MV-4-11 (cell line): ENCODE results near the gene FMO4.
"Not testable (repeated sequence)": the region's sequence is repeated elsewhere in the genome, so short reads cannot be mapped to it uniquely, and the experiment has no call there.

Experiments
- DNase-seq: peaks from one replicate; lab custom pipeline; 2025; lab: John Stamatoyannopoulos, UW

Gene FMO4, protein sequence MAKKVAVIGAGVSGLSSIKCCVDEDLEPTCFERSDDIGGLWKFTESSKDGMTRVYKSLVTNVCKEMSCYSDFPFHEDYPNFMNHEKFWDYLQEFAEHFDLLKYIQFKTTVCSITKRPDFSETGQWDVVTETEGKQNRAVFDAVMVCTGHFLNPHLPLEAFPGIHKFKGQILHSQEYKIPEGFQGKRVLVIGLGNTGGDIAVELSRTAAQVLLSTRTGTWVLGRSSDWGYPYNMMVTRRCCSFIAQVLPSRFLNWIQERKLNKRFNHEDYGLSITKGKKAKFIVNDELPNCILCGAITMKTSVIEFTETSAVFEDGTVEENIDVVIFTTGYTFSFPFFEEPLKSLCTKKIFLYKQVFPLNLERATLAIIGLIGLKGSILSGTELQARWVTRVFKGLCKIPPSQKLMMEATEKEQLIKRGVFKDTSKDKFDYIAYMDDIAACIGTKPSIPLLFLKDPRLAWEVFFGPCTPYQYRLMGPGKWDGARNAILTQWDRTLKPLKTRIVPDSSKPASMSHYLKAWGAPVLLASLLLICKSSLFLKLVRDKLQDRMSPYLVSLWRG

DNA sequence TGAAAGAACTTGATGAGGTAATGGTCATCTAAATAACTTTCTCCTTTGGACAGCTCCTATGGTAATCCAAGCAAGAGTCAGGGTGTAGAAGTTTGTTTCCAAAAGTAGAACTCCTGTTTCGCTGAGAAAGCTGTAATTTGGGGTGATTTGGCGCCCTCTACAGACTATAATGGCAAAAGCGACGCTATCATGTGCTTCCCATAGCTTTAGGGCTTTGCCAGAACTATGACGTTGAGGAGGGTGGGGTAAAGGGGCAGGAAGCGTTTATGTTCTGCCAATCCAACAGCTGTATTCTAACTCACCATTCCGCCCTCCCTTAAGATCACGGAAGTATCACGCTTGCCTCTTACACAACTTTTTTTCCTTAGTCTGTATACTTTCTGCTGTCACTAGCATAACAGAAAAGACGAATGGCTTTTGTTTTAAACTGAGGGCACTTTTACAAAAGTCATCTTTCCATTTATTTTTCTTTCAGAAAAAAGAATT is at the start of gene FMO4:
Gene FMO4, plus strand, starts transcription at position 349 of the 486 bp plus-strand sequence. CDS start 5,643 bp downstream, outside the sequence.
- DNase-seq: peak; percentile 99

DNA sequence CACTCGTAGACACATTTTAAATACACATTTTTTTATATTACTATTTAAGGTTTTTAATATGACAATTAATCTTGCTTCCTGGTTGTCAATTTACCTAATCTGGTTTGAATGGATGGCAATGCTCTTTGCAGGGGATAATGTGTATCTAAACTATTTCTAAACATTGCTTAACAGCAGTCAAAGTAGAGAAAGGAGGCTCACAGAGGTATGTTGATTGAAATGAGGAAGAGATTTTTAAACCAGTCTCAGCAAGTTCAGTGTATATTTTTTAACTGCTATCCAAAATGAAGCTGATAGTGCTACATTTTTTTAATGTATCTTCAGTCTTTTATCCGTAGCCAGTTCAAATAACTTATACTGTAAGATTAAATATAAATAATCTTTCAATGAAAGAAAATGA is 48.3 kb upstream of the FMO4 start:
- peak; percentile 14 for DNase-seq

DNA sequence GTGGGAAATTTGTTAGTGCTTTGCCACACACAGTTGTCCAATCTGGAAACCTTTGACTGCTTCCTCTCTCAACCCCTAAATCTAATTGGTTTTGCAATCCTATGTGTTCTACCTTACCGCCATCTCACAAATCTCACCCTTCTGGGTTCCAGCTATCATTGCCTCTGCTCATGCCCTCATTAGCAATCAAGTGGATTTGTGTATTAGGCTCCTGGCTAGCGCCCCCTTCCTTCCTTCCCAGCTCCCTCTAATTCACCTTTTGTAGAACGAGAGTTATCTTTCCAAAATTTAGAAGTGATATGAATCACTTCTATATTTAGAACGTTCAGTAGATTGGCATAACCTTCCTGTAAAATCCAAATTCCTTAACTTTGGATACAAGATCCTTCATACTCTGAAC is 47.1 kb upstream of the FMO4 start:
- DNase-seq: peak; percentile 6

DNA sequence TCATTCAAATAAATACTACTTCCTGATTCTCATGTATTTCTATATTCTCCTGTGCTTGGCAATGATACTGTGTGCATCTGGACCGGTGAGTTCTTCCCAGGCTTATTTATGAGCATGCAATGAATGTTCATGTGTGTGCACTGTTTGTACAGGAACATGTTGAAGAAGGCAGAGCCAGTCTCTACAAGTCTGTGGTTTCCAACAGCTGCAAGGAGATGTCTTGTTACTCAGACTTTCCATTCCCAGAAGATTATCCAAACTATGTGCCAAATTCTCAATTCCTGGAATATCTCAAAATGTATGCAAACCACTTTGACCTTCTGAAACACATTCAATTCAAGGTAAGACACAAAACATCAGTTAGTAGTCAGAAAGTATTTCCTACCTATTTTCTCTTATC is 46.6 kb upstream of the FMO4 start:
- no peak for DNase-seq

DNA sequence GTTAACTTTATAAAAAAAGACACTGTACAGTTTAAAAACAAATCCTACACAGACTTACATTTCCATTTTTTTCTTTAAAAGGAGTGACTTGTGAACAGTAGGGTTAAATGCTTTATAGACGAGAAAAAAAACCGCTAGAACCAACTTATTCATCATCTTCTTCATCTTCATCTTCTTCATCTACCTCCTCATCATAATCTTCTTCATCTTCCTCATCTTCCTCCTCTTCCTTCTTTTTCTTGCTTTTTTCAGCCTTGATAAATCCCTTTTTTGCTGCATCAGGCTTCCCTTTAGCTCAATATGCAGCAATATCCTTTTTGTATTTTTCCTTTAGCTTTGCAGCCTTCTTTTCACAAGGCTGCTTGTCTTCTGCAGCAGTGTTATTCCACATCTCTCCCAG is 43.2 kb upstream of the FMO4 start:
- no peak for DNase-seq

DNA sequence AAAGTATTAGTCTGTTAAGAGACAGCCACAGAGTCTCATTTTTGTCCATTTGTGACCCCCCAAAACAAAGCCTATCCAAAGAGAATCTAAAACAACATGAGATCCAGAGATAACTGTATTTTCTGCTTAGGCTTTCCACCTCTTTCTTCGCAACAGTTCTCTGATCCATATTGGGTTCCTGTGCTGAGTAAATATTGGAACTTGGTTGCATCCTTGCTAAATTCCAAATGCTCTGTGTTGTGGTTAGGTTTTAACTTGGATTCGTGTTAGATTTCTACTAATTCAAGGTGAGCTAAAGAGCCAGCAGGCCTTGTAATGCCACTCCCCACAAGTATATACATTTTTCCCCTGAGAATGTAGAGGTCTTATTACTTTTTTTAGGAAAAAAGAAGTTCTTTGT is 36.4 kb upstream of the FMO4 start:
- DNase-seq: no peak

DNA sequence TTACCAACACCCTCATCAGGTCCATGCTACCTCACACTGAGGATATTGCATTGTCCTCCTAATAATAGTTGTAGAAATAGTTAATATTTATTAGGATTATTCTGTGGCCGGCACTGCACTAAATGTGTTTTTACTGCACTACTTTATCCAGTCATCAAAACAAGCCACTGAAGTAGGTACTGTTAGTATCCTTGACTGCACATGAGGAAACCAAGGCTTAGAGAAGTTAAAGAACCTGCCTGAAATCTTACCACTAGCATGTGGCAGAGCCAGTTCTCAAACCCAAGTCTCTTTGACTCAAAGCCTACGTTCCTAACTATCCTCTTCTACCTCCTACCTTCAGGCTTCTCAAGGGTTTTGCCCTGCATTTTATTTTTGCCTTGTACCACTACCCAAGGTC is 34.7 kb upstream of the FMO4 start:
- no peak for DNase-seq

DNA sequence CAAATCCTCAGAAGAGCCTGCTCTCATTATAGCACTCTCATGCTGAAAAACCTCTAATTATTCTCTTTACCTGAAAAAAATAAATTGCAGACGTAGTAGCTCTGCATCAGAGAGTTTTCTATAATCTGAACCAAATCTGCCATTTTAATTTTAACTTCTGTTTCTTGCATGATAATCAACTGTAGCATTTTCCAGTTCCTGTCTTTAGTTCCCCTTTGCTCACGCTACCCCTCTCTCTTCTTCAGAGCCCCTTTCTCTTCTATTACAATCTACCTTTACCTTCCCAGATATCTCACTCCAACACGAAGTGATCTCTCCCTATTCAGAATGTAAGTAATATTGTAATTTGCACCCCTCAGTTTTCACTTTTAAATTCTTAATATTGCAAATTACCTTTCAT is 34.3 kb upstream of the FMO4 start:
- peak; percentile 38 for DNase-seq

DNA sequence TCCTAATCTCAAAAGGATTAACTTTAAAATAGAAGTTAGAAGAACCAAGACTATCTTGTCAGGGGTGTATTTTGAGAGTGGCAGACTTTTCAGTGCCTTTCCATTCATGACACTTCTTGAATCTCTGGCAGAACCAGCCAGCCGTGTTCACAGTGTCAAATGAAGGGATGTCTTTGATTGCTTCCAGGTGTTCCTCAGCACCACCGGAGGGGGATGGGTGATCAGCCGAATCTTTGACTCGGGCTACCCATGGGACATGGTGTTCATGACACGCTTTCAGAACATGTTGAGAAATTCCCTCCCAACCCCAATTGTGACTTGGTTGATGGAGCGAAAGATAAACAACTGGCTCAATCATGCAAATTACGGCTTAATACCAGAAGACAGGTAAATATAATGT is 33.4 kb upstream of the FMO4 start:
- DNase-seq: no peak

DNA sequence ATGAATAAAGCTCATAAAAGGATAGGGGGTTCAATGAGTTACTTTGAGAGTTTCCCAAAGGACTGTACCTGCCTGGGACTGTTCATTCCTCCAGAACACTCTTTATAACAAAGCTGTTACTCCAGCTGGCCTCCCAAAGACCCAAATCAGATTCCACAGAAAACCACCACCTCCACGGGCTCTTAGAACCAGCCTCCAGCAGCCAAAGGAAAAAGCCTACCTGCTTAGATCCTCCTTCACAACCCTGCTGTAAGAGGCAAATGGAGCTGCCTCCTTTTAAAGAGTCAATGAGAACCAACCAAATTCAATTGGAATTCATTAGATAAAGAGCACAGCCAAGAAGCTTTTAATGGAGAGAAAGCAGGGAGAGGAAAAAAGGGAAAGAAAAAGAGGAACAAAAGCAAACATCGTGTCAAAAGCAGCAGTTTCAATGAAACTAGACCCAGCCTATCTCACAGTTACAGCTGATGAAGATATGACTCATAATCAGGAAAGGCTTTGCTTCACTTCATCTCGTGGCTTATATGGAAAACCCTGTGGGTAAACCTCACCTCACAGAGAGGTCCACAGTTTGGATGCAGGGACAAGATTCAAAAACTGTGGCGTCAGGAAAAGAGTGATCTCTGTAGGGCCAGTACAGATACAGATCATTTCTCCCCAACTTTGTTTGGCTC is 27.8 kb upstream of the FMO4 start:
- peak; percentile 90 for DNase-seq

DNA sequence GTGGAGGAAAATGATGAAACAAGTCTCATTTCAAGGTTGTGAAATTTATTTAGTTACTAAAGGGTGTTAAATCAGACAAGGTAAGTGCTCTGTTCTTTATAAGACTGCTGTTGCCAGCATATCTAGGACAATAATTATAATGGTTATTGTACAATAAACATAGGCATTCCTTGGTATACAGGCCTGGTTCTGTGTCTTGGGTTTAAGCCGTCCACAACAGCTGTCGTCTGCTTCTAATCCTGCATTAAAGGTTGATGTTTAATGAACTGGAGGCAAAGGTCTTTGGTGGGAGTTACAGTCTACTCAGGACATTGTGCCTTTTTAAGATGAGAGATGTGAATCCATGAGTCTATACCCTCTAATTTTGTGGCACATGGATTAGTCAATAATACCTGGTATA is 23.4 kb upstream of the FMO4 start:
- no peak for DNase-seq

DNA sequence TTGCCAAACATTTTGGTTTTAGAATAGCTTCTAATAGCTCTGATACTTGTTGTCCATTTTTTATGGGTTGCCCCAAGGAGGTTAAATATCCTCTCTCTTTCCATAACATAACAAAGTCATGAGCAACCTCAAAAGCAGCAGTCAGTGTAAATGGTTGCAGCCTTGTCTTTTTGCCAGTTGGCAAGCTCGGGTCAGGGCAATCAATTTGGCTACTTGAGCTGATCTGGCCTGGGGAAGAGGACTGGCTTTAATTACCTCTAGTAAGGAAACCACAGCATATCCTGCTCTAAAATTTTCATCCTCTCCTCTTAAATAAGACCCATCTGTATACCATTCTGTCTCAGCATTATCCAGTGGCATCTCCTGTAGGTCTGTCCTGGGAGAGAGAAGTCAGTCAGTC is 21.2 kb upstream of the FMO4 start:
- DNase-seq: no peak

DNA sequence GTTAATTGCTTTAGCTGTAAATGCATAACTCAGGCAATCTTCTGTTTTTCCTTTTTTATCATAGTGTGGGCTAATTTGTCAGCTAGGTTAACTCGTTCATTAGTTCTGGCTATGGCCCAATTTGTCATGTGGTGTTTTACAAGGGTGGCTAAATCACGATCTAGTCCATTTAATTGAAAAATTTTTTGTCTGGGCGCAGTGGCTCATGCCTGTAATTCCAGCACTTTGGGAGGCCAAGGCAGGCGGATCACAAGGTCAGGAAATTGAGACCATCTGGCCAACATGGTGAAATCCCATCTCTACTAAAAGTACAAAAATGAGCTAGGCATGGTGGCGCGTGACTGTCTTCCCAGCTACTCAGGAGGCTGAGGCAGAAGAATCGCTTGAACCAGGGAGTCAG is 18.6 kb upstream of the FMO4 start:
- not testable (repeated sequence) for DNase-seq

DNA sequence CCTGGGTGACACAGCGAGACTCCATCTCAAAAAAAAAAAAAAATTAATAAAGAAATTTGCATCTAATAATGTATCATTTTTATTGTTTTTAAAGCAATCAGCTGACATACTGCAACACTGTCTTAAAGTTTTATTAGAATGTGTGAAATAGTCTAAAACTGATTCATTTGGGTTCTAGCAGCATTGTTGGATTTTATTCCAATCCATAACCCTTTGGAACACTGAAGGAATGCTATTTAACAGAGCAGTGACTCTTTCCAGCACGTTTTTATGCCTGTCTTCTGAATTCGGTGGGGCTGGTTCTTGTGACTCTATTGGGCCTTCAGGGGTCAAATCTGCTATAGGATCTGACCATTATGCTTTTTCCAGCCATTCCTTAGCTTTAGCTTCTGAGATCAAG is 18.2 kb upstream of the FMO4 start:
- no peak for DNase-seq

DNA sequence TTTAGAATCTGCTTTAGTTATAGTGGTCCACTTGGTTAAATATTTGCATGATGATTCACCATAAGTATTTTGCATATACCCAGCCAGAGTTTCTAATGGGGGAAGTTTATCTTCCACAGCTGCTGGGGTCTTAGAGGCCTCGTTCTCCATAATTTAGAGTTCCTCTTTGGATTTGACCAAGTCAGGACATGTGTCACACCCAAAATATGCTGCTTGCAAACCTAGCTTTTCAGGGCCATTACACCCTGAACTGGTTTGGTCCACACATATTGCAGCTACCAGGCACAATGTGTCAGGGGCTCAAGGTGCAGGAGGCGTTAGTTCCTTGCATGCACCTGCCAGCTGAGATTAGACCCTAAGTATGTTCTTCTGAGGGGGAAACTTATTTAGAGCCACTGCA is 17.1 kb upstream of the FMO4 start:
- peak; percentile 12 for DNase-seq

DNA sequence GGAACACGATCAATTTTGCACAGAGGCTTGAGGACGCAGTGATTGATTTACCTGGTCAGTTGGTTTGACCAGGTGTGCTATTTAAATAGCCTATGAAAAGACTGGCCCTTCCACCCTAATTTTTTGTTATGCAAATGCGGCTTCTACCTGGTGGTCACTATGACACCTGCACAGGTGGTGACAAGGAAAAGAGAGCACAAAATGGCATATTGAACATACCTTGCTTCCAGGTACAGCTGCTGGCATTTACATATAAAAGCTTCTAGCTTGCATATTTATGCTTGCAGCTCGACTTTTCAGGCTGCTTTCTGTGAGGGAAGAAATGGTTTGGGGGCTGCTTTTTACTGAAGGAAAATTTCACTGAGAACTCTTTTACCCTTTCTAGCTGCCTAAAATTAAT is 15.3 kb upstream of the FMO4 start:
- DNase-seq: no peak

DNA sequence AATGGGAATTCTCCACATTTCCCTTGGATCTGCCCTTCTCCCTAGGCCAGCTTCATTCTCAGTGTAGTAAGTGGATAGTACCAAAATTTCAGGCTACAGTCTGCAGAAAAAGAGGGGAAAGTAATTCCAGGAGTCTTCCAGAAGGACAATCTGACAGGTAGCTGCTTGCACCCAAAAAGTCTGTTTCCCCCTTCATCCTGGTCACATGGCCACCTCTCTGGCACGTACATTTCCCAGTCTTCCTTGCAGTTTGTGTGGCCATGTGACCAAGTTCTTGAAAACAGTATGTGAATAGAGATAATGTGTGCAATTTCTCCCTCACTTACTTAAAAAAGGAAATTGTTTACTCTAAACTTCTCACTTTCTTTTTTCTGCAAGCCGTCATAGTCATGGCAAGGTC is 14.6 kb upstream of the FMO4 start:
- DNase-seq: no peak

DNA sequence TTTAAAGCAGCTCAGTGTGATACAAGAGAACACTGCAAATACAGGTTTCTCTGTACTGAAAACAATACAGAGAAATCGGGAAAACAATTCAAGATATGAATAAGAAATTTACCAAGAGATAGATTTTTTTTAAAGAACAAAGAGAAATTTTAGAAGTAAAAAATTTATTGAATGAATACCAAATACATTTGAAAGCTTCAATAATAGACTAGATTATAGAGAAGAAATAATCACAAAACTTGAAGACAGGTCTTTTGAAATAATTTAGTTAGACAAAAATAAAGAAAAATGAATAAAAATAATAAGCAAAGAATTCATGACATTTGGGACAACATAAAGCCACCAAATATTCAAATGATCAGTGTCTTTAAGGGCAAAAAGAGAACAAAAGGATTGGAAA is 13.6 kb upstream of the FMO4 start:
- no peak for DNase-seq

DNA sequence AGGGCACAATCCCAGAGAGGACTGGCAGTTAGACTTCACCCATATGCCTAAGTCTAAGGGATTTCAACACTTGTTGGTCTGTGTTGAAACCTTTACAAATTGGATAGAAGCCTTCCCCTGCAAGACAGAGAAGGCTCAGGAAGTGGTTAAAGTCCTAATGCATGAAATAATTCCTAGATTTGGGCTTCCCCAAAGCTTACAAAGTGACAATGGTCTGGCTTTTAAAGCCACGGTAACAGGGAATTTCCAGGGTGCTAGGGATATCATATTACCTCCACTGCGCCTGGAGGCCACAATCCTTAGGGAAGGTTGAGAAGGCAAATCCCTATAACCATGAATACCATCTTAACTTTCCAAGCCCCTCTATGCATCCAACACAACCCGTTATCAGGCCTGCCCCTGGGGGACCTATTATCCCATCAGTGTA is 3.3 kb upstream of the FMO4 start:
- DNase-seq: peak; percentile 76

DNA sequence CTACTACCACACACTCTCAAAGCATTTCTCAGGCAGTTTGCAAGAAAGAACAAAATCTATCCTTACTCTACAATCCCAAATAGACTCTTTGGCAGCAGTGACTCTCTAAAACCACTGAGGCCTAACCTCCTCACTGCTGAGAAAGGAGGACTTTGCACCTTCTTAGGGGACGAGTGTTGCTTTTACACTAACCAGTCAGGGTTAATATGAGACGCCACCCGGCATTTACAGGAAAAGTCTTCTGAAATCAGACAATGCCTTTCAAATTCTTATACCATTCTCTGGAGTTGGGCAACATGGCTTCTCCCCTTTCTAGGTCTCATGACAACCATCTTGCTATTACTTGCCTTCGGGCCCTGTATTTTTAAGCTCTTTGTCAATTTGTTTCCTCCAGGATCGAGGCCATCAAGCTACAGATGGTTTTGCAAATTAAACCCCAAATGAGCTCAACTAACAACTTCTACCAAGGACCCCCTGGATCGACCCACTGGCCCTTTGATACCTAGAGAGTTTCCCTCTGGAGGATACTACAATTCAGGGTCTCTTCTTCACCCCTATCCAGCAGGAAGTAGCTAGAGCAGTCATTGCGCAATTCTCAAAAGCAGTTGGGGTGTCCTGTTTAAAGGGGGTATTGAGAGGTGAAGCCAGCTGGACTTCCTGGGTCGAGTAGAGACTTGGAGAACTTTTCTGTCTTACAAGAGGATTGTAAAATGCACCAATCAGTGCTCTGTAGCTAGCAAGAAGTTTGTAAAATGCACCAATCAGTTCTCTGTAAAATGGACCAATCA is 2.0 kb upstream of the FMO4 start:
- DNase-seq: no peak

DNA sequence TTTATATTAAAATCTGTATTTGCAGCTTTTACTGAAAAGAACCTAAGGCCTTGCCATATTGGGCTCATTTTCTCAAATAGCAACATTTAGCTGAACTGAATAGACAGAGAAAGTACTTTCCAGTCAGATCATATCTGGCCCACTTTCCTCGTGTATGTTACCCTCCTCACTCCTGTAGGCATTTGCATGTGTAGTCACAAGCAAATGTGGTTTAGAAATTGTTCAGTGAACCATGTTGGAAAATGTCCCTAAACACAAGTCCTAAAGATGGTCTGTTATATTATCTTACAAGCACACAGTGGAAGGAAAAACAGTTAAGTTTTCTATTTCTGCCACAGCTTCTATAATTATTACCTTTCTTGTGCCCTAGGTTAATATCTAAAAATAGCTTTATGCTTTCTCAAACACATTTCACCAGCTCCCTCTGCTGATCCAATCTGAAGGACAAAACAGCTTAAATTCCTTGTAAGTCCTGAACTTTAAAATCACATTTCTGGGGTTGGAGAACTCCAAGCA is 606 bp upstream of the FMO4 start:
- DNase-seq: no peak

DNA sequence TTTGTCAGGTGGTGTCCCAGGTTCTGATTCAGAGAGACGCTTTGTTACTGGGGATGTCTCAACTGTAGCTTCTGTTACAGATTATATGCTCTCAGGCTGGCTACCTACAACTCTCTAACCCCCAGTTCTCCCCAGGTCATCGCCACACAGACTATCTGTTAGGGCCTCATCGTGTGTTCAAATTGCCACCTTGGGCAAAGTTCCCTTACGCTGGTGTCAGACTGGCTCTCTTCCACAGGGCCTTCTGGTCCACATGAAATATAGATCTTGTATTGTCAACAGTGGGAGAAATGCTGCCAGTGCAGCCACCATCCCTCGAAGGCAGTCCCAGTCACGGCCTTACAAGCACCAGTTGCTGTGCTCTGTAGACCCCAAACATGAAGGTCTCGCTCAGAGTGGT is 15.3 kb downstream of the FMO4 start:
- no peak for DNase-seq
